DND-41 (cell line): ENCODE measurements around the gene SIDT1.

Source experiments
- ATAC-seq: fragments of 200-7000 bp; cut with Tn5 transposase; 3 replicates; pipeline ENCODE4 v1.9.1; 2021; ENCODE audit warnings: low read depth; ENCODE audit not compliant: insufficient read depth
- DNase-seq: peaks from one replicate; pipeline ENCODE4 v3.0.0-alpha.2; 2020
- H2AFZ ChIP-seq: 2 replicates; pipeline ENCODE4 v1.6.0; 2012; ENCODE audit warnings: low read depth, low read length
- H3K27ac ChIP-seq: 2 replicates; pipeline ENCODE4 v1.5.1; 2012; ENCODE audit warnings: low read length, inconsistent platforms
- H3K27me3 ChIP-seq: fragments of 200-600 bp; sonication (generic); 2 replicates; pipeline ENCODE4 v1.6.0; 2012; ENCODE audit warnings: low read length, mild to moderate bottlenecking, inconsistent platforms; ENCODE audit not compliant: insufficient read depth, poor library complexity
- H3K36me3 ChIP-seq: 2 replicates; pipeline ENCODE4 v1.5.1; 2012; ENCODE audit warnings: low read length, inconsistent platforms; ENCODE audit not compliant: insufficient read depth
- H3K4me1 ChIP-seq: 2 replicates; pipeline ENCODE4 v1.5.1; 2012; ENCODE audit warnings: mild to moderate bottlenecking, low read length; ENCODE audit not compliant: insufficient read depth
- H3K4me2 ChIP-seq: 2 replicates; pipeline ENCODE4 v1.6.0; 2012; ENCODE audit warnings: mild to moderate bottlenecking, moderate library complexity, low read length, inconsistent platforms; ENCODE audit not compliant: insufficient read depth
- H3K4me3 ChIP-seq, 2 experiments: fragments of 200-600 bp in 1 of 2; shearing (Covaris generic) in 1 of 2; 2 replicates each; pipeline ENCODE4 v1.5.1; 2012 to 2016; ENCODE audit warnings: inconsistent platforms in 2 of 2, low read length in 2 of 2, mild to moderate bottlenecking in 2 of 2, low read depth in 1 of 2, moderate library complexity in 1 of 2
- H3K79me2 ChIP-seq: 2 replicates; pipeline ENCODE4 v1.6.0; 2012; ENCODE audit warnings: low read length, inconsistent platforms; ENCODE audit not compliant: insufficient read depth
- H3K9ac ChIP-seq: 2 replicates; pipeline ENCODE4 v1.6.0; 2012; ENCODE audit warnings: low read depth, mild to moderate bottlenecking, inconsistent platforms, low read length, moderate library complexity
- H3K9me3 ChIP-seq: 2 replicates; pipeline ENCODE4 v1.5.1; 2012; ENCODE audit warnings: low read length, moderate library complexity, mild to moderate bottlenecking, inconsistent platforms; ENCODE audit not compliant: insufficient read depth, severe bottlenecking
- H4K20me1 ChIP-seq: 2 replicates; pipeline ENCODE4 v1.6.0; 2012; ENCODE audit warnings: low read length; ENCODE audit not compliant: insufficient read depth
- CTCF ChIP-seq: IDR thresholded peaks from 2 replicates; pipeline ENCODE4 v1.5.1; 2012; ENCODE audit warnings: borderline replicate concordance, low read length, moderate library complexity, mild to moderate bottlenecking; ENCODE audit not compliant: poor library complexity, severe bottlenecking; ENCODE audit errors: extremely low read depth
- EZH2 ChIP-seq: IDR thresholded peaks from 3 replicates; pipeline ENCODE4 v1.6.1; 2012; ENCODE audit warnings: borderline replicate concordance, low read depth, mild to moderate bottlenecking, moderate library complexity, low read length, inconsistent platforms; ENCODE audit not compliant: severe bottlenecking

SIDT1 gene

GRCh38 chr3:113560831-113561623, 28.7 kb downstream of the SIDT1 start:
- H3K4me2 ChIP-seq: no peak overlapping the region
- DNase-seq: no peak

GRCh38 chr3:113565555-113565954, 33.2 kb downstream of the SIDT1 start:
- Histone ChIP-seq H3K27me3 (no peaks in the 10 kb centered on the region), H4K20me1 (no peaks in the 10 kb centered on the region), H3K9me3 (no peaks in the 10 kb centered on the region), H3K4me1 (no peaks in the 10 kb centered on the region), H3K9ac (no peak overlapping the region), H3K4me3 (no peak overlapping the region), H3K27ac (no peak overlapping the region), H2AFZ (no peak overlapping the region), H3K4me2 (no peak overlapping the region), H3K79me2 (no peaks in the 10 kb centered on the region), H3K36me3 (no peaks in the 10 kb centered on the region)
- TF ChIP-seq CTCF (no peak), EZH2 (no peak)
- ATAC-seq: no peak
- DNase-seq: no peak

More at GRCh38 chr3:113560831-113561623, 28.7 kb downstream of the SIDT1 start:
- no peaks in the 10 kb centered on the region for H4K20me1 ChIP-seq
- H3K9me3 ChIP-seq: no peaks in the 10 kb centered on the region
- H3K27me3 ChIP-seq: no peaks in the 10 kb centered on the region
- no peak overlapping the region for H3K4me3 ChIP-seq
- no peaks in the 10 kb centered on the region for H3K36me3 ChIP-seq
- no peaks in the 10 kb centered on the region for H3K4me1 ChIP-seq
- H3K79me2 ChIP-seq: no peaks in the 10 kb centered on the region
- TF ChIP-seq CTCF (no peak), EZH2 (no peak)
- no peak for ATAC-seq
- no peak overlapping the region for H3K9ac ChIP-seq
- H2AFZ ChIP-seq: no peak overlapping the region
- H3K27ac ChIP-seq: no peak overlapping the region

GRCh38 chr3:113570158-113570557, 37.8 kb downstream of the SIDT1 start:
- DNase-seq (no peak), ATAC-seq (no peak)
- H3K9me3 ChIP-seq: no peaks in the 10 kb centered on the region
- H3K27ac ChIP-seq: no peak overlapping the region
- no peaks in the 10 kb centered on the region for H4K20me1 ChIP-seq
- no peaks in the 10 kb centered on the region for H3K4me1 ChIP-seq
- no peaks in the 10 kb centered on the region for H3K27me3 ChIP-seq
- H3K79me2 ChIP-seq: no peaks in the 10 kb centered on the region
- H3K4me2 ChIP-seq: no peak overlapping the region
- H3K9ac ChIP-seq: no peak overlapping the region
- TF ChIP-seq CTCF: no peak
- no peak for TF ChIP-seq EZH2
- no peak overlapping the region for H2AFZ ChIP-seq
- no peaks in the 10 kb centered on the region for H3K36me3 ChIP-seq
- no peak overlapping the region for H3K4me3 ChIP-seq
